Measurements from ENCODE around the gene RNASE8. TPM values are rescaled to one million over a fixed set of nuclear protein-coding genes. Genes with fewer than 3 reads are reported as not detected.

Gene RNASE8
- total and polyA plus RNA-seq, 12 donors = not detected

- Histone ChIP-seq H3K9me3 (no peaks in the 10 kb centered on the region), H3K36me3 (no peaks in the 10 kb centered on the region), H3K4me3 (no peak overlapping the region), H3K4me1 (peaks cover 7 to 30% (median 22%) of the 10 kb centered on the region in 9 donors), H3K27me3 (no peaks in the 10 kb centered on the region), H3K27ac (peak overlapping the region in 5 of 10 donors; percentile 13 to 87 (median 40))
- 93 to 95% methylated on average over 7 of the region's 7 CpGs for WGBS, 2 donors
- ATAC-seq (no peak), DNase-seq (no peak)
- TF ChIP-seq, protein P1, sequence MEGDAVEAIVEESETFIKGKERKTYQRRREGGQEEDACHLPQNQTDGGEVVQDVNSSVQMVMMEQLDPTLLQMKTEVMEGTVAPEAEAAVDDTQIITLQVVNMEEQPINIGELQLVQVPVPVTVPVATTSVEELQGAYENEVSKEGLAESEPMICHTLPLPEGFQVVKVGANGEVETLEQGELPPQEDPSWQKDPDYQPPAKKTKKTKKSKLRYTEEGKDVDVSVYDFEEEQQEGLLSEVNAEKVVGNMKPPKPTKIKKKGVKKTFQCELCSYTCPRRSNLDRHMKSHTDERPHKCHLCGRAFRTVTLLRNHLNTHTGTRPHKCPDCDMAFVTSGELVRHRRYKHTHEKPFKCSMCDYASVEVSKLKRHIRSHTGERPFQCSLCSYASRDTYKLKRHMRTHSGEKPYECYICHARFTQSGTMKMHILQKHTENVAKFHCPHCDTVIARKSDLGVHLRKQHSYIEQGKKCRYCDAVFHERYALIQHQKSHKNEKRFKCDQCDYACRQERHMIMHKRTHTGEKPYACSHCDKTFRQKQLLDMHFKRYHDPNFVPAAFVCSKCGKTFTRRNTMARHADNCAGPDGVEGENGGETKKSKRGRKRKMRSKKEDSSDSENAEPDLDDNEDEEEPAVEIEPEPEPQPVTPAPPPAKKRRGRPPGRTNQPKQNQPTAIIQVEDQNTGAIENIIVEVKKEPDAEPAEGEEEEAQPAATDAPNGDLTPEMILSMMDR (IDR thresholded peaks at IDR 0.05) = no peak
- intact Hi-C loops (cut with DNase I) = loop anchor here in 1 of 10 donors (2.0 kb wide), 1 partner anchor 22 kb away; no protein-coding TSS in a partner anchor
Observed at GRCh38 chr14:21036751-21037150, 20.9 kb upstream of the RNASE8 start.

DNA sequence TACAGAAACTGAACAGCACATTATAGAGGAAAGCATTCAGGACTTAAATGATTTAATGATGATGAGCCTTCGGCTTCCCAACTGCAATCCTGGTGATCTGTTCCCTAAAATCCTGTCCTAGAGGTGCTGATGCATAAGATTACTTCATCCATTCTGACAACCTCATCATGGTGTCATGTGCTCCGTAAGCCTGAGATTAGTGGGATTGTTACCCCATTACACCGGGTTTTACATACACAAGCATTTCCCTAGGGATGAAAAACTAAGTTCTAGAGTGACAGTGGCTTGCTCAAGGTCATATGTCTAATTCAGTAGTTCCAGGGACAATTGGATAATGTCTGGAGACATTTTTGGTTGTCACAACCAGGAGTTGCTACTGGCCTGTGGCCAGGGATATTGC lies 20.5 kb upstream of the RNASE8 start:
- no peaks in the 10 kb centered on the region for H3K9me3 ChIP-seq
- no peaks in the 10 kb centered on the region for H3K36me3 ChIP-seq
- H3K27ac ChIP-seq = peak overlapping the region in 5 of 10 donors; percentile 13 to 87 (median 40)
- no peak for ATAC-seq
- no peak for DNase-seq
- peaks cover 7 to 30% (median 22%) of the 10 kb centered on the region in 9 donors for H3K4me1 ChIP-seq
- intact Hi-C loops (cut with DNase I) = loop anchor here in 1 of 10 donors (2.0 kb wide), 1 partner anchor 22 kb away; no protein-coding TSS in a partner anchor
- no peaks in the 10 kb centered on the region for H3K27me3 ChIP-seq
- TF ChIP-seq, protein P1 (IDR thresholded peaks at IDR 0.05) = no peak
- WGBS, 2 donors = 79 to 80% methylated on average over 3 of the region's 3 CpGs
- H3K4me3 ChIP-seq = no peak overlapping the region

DNA sequence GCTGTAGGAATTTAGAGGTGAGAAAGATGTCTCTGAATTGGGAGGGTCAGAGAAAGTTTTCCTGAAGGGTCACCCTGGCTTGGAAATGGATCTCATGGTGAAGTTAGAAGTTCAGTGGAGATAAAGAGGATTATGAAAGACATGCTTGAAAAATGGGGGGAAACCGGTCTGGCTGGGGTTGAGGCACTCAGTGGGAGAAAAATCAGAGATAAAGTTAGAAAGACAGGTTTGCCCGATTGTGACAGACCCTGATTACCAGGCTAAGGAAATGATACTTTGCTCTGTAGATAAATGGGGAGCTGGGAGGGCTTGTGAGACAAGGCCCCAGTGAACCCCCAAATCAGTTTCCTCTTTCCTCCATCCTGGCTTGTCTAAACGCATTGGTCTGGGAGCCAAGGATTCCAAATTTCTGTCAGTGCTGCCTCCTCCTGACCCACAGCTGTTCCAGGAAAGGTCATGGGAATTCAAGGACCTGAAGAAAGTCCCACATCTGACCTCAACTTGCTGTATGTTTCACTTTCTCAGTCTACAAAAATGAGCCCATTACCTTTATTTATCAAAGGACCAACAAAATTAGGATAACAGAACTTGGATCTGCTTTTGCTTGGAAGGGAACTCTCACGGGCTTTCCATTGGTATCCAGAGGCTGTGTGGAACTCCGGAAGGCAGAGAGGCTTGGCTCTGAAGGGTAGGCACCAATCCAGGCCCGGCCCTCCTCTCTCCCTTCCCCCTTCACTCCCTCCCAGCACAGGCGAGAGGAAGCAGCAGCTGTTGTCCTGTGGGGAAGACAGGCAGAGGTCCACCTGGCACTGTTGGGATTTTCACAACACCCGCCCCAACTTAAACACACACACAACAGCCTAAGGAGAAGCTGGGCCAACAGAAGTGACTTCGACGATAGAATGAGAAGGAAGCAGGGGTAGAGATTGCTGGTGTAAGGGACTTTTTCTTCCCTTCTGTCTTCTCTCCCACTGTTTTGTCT lies 18.9 kb upstream of the RNASE8 start:
- DNase-seq (peak; percentile 84 to 86), ATAC-seq (peak; percentile 90 to 96 (median 94))
- Histone ChIP-seq H3K27ac (peak overlapping the region in 9 of 10 donors; percentile 63 to 87 (median 77)), H3K36me3 (no peaks in the 10 kb centered on the region), H3K4me1 (peaks cover 13 to 46% (median 32%) of the 10 kb centered on the region in 9 donors), H3K4me3 (peak overlapping the region in 3 of 10 donors; percentile 12 to 19 (median 13)), H3K9me3 (no peaks in the 10 kb centered on the region), H3K27me3 (no peaks in the 10 kb centered on the region)
- TF ChIP-seq, protein P1 (IDR thresholded peaks at IDR 0.05) = peak in 3 of 9 donors; percentile 12 to 25 (median 17)
- intact Hi-C loops (cut with DNase I) = loop anchor here in 5 of 10 donors (1.0 to 2.0 kb wide), 5 partner anchors 13 to 182 kb away; partner anchors contain the start of gene NDRG2 (in 4 of the 5)
- WGBS, 2 donors = 7 to 15% methylated on average over 10 of the region's 10 CpGs
